ENCODE results near the gene CCDC69. TPM values are rescaled to one million over a fixed set of nuclear protein-coding genes. Genes with fewer than 3 reads are reported as not detected.
A peak's percentile ranks its signal among the peaks of the same experiment; 100 is the strongest.
"Not testable (repeated sequence)": the region's sequence is repeated elsewhere in the genome, so short reads cannot be mapped to it uniquely, and the experiment has no call there.

CCDC69 gene
- total RNA-seq, 1 donor from 2014 or later, result 0.79 TPM

GRCh38 chr5:151262532-151262931, 38.6 kb upstream of the CCDC69 start:
- no peak for TF ChIP-seq CTCF (IDR thresholded peaks at IDR 0.05; ENCODE audit: insufficient read depth, low read length, severe bottlenecking)
- FAIRE-seq, result no peak
- no peaks in the 10 kb centered on the region for H3K27me3 ChIP-seq (ENCODE audit: control insufficient read depth, insufficient read depth, low read length)
- DNase-seq (ENCODE audit: low read depth), result no peak
- no peak overlapping the region for H3K4me3 ChIP-seq (ENCODE audit: low read depth, low read length)
- peaks cover 18% of the 10 kb centered on the region for H3K36me3 ChIP-seq (ENCODE audit: control insufficient read depth, insufficient read depth, low read length)

- Histone ChIP-seq H3K4me3 (ENCODE audit: low read depth, low read length) (no peak overlapping the region), H3K36me3 (ENCODE audit: control insufficient read depth, insufficient read depth, low read length) (peaks cover 8% of the 10 kb centered on the region), H3K27me3 (ENCODE audit: control insufficient read depth, insufficient read depth, low read length) (no peaks in the 10 kb centered on the region)
- DNase-seq (ENCODE audit: low read depth) (no peak), FAIRE-seq (peak; percentile 40)
- no peak for TF ChIP-seq CTCF (IDR thresholded peaks at IDR 0.05; ENCODE audit: insufficient read depth, low read length, severe bottlenecking)
These were observed 36.0 kb upstream of the CCDC69 start for GRCh38 chr5:151259931-151260330.

GRCh38 chr5:151258816-151259215, 34.9 kb upstream of the CCDC69 start:
- Histone ChIP-seq H3K27me3 (ENCODE audit: control insufficient read depth, insufficient read depth, low read length) (no peaks in the 10 kb centered on the region), H3K4me3 (ENCODE audit: low read depth, low read length) (no peak overlapping the region), H3K36me3 (ENCODE audit: control insufficient read depth, insufficient read depth, low read length) (peaks cover 8% of the 10 kb centered on the region)
- FAIRE-seq (peak; percentile 92), DNase-seq (ENCODE audit: low read depth) (no peak)
- no peak for TF ChIP-seq CTCF (IDR thresholded peaks at IDR 0.05; ENCODE audit: insufficient read depth, low read length, severe bottlenecking)

- DNase-seq (ENCODE audit: low read depth) (no peak), FAIRE-seq (peak; percentile 87)
- TF ChIP-seq CTCF (IDR thresholded peaks at IDR 0.05; ENCODE audit: insufficient read depth, low read length, severe bottlenecking), result no peak
- H3K4me3 ChIP-seq (ENCODE audit: low read depth, low read length), result no peak overlapping the region
- peaks cover 8% of the 10 kb centered on the region for H3K36me3 ChIP-seq (ENCODE audit: control insufficient read depth, insufficient read depth, low read length)
- H3K27me3 ChIP-seq (ENCODE audit: control insufficient read depth, insufficient read depth, low read length), result no peaks in the 10 kb centered on the region
These were observed 34.3 kb upstream of the CCDC69 start for GRCh38 chr5:151258201-151258611.

GRCh38 chr5:151257731-151258181, 33.9 kb upstream of the CCDC69 start:
- no peak for TF ChIP-seq CTCF (IDR thresholded peaks at IDR 0.05; ENCODE audit: insufficient read depth, low read length, severe bottlenecking)
- H3K4me3 ChIP-seq (ENCODE audit: low read depth, low read length), result no peak overlapping the region
- no peak for FAIRE-seq
- no peaks in the 10 kb centered on the region for H3K27me3 ChIP-seq (ENCODE audit: control insufficient read depth, insufficient read depth, low read length)
- peaks cover 8% of the 10 kb centered on the region for H3K36me3 ChIP-seq (ENCODE audit: control insufficient read depth, insufficient read depth, low read length)
- DNase-seq (ENCODE audit: low read depth), result peak; percentile 99

GRCh38 chr5:151255621-151256286, 31.9 kb upstream of the CCDC69 start:
- no peaks in the 10 kb centered on the region for H3K27me3 ChIP-seq (ENCODE audit: control insufficient read depth, insufficient read depth, low read length)
- TF ChIP-seq CTCF (IDR thresholded peaks at IDR 0.05; ENCODE audit: insufficient read depth, low read length, severe bottlenecking), result no peak
- H3K4me3 ChIP-seq (ENCODE audit: low read depth, low read length), result no peak overlapping the region
- H3K36me3 ChIP-seq (ENCODE audit: control insufficient read depth, insufficient read depth, low read length), result peaks cover 7% of the 10 kb centered on the region
- FAIRE-seq (no peak), DNase-seq (ENCODE audit: low read depth) (no peak)

GRCh38 chr5:151254990-151255389, 31.1 kb upstream of the CCDC69 start:
- H3K36me3 ChIP-seq (ENCODE audit: control insufficient read depth, insufficient read depth, low read length); FAIRE-seq; H3K27me3 ChIP-seq (ENCODE audit: control insufficient read depth, insufficient read depth, low read length); DNase-seq (ENCODE audit: low read depth): not testable (repeated sequence)
- H3K4me3 ChIP-seq (ENCODE audit: low read depth, low read length), result peak overlapping the region; percentile 85
